Body of pancreas (tissue), 4 donors: ENCODE measurements around the gene CAMKMT.

Experiments used
- CTCF ChIP-seq, 7 experiments: fragments of 450-650 bp in 4 of 7; fragments of 200-600 bp in 3 of 7; sonication (generic) in 3 of 7; IDR thresholded peaks; one replicate each; pipeline ENCODE4 v1.5.1; 2016 to 2019; ENCODE audit warnings: antibody characterized with exemption in 7 of 7
- POLR2A ChIP-seq, 3 donors: fragments of 450-650 bp; IDR thresholded peaks; one replicate each; pipeline ENCODE4 v1.6.1; 2016; ENCODE audit warnings: antibody characterized with exemption in 3 of 3, mild to moderate bottlenecking in 2 of 3

- TF ChIP-seq CTCF (IDR thresholded peaks at IDR 0.05) (no peak), POLR2A (IDR thresholded peaks at IDR 0.05) (no peak)
These were observed 306.6 kb downstream of the CAMKMT start for GRCh38 chr2:44668336-44668735.
